A549 (cell line): ENCODE data around the gene FAHD1. TPM values are rescaled to one million over a fixed set of nuclear protein-coding genes. Genes with fewer than 3 reads are reported as not detected.

ENCODE experiments used
- ATAC-seq, 2 experiments: fragments of 200-7000 bp in 1 of 2; fragments of >200 bp in 1 of 2; cut with Nextera tagmentation in 1 of 2; cut with Tn5 transposase in 1 of 2; 3 replicates each; pipeline versions ENCODE4 v1.8.0 to v1.9.1; 2018 to 2020; ENCODE audit warnings: mild to moderate bottlenecking in 1 of 2, moderate library complexity in 1 of 2
- CTCF ChIA-PET: fragments of 300-600 bp; sonication (Branson Sonifier 250); formaldehyde crosslinking; extraction: SDS; loops from one replicate; lab custom pipeline; 2021; ENCODE audit warnings: antibody characterized with exemption, inconsistent platforms; lab: Yijun Ruan, JAX
- POLR2A ChIA-PET: fragments of 350-600 bp; formaldehyde crosslinking; extraction: SDS; loops from one replicate; lab custom pipeline; 2021; ENCODE audit warnings: antibody characterized with exemption, inconsistent platforms; lab: Yijun Ruan, JAX
- DNase-seq, 2 experiments: peaks; one replicate each; pipeline versions ENCODE4 v3.0.0 to v3.0.0-alpha.2; 2011 to 2016; ENCODE audit warnings: low read depth in 1 of 2, low spot score in 1 of 2
- FAIRE-seq: peaks from 2 replicates; lab custom pipeline; 2011; peaks lifted over from hg19 to GRCh38; lab: Jason Lieb, UNC
- H3K27ac ChIP-seq, 2 experiments: fragments of >200 bp; sonication (Bioruptor Twin); formaldehyde crosslinking; 3 replicates each; pipeline ENCODE4 v1.5.1; 2016 to 2017
- H3K4me1 ChIP-seq: fragments of >200 bp; sonication (Bioruptor Twin); formaldehyde crosslinking; 3 replicates; pipeline ENCODE4 v1.6.1; 2016
- H3K4me2 ChIP-seq: fragments of >200 bp; sonication (Bioruptor Twin); formaldehyde crosslinking; 3 replicates; pipeline ENCODE4 v1.6.1; 2016
- H3K4me3 ChIP-seq: fragments of >200 bp; sonication (Bioruptor Twin); formaldehyde crosslinking; 3 replicates; pipeline ENCODE4 v1.5.1; 2016
- H3K9me3 ChIP-seq: fragments of >200 bp; sonication (Bioruptor Twin); formaldehyde crosslinking; 3 replicates; pipeline ENCODE4 v1.6.1; 2016
- BCL3 ChIP-seq: fragments of >200 bp; sonication (Bioruptor Twin); formaldehyde crosslinking; IDR thresholded peaks from 3 replicates; pipeline ENCODE4 v1.6.1; 2016
- BHLHE40 ChIP-seq: IDR thresholded peaks from 2 replicates; pipeline ENCODE4 v1.6.1; 2012; ENCODE audit warnings: low read depth, low read length, inconsistent platforms
- CBX2 ChIP-seq: fragments of 200-600 bp; sonication (generic); IDR thresholded peaks from 2 replicates; pipeline ENCODE4 v1.6.1; 2016; ENCODE audit warnings: low read depth, mild to moderate bottlenecking, borderline replicate concordance
- CBX8 ChIP-seq: fragments of 200-600 bp; sonication (generic); IDR thresholded peaks from 2 replicates; pipeline ENCODE4 v1.6.1; 2016
- CEBPB ChIP-seq, 2 experiments: fragments of >200 bp in 1 of 2; sonication (Bioruptor Twin) in 1 of 2; formaldehyde crosslinking in 1 of 2; IDR thresholded peaks; 2 replicates each; pipeline ENCODE4 v1.6.1; 2012 to 2016
- CHD2 ChIP-seq: fragments of 150-350 bp; IDR thresholded peaks from 2 replicates; pipeline ENCODE4 v1.6.1; 2014; ENCODE audit warnings: low read length; ENCODE audit not compliant: partially characterized antibody
- CHD4 ChIP-seq: fragments of 200-600 bp; sonication (generic); IDR thresholded peaks from 2 replicates; pipeline ENCODE4 v1.6.1; 2016; ENCODE audit warnings: antibody characterized with exemption, mild to moderate bottlenecking, borderline replicate concordance
- CTCF ChIP-seq: fragments of >200 bp; sonication (Bioruptor Twin); formaldehyde crosslinking; IDR thresholded peaks from 3 replicates; pipeline ENCODE4 v1.5.1; 2016
- EHMT2 ChIP-seq: fragments of 200-600 bp; sonication (generic); IDR thresholded peaks from 2 replicates; pipeline ENCODE4 v1.6.1; 2016; ENCODE audit warnings: antibody characterized with exemption, low read depth, mild to moderate bottlenecking, moderate library complexity
- ESRRA ChIP-seq: fragments of 150-350 bp; IDR thresholded peaks from 2 replicates; pipeline ENCODE4 v1.6.1; 2014; ENCODE audit warnings: mild to moderate bottlenecking, low read length, borderline replicate concordance
- FOSB ChIP-seq: fragments of 250-450 bp; sonication (Bioruptor Pico); IDR thresholded peaks from 2 replicates; pipeline ENCODE4 v1.5.0; 2020; ENCODE audit warnings: mild to moderate bottlenecking, moderate library complexity
- FOSL2 ChIP-seq, 2 experiments: fragments of 450-650 bp in 1 of 2; fragments of >200 bp in 1 of 2; sonication (Bioruptor Twin) in 1 of 2; formaldehyde crosslinking; IDR thresholded peaks; 2 replicates each; pipeline versions ENCODE4 v1.5.0 to v1.6.1; 2016 to 2020; ENCODE audit warnings: mild to moderate bottlenecking in 1 of 2, moderate library complexity in 1 of 2
- GATA3 ChIP-seq: IDR thresholded peaks from 2 replicates; pipeline ENCODE4 v1.6.1; 2012; ENCODE audit warnings: borderline replicate concordance
- HDAC2 ChIP-seq: fragments of 200-600 bp; sonication (generic); IDR thresholded peaks from 2 replicates; pipeline ENCODE4 v1.6.1; 2016
- HEYL ChIP-seq: fragments of 250-450 bp; sonication (Bioruptor Pico); IDR thresholded peaks from 2 replicates; pipeline ENCODE4 v1.8.0; 2021; ENCODE audit warnings: mild to moderate bottlenecking, moderate library complexity
- HMGXB4 ChIP-seq: fragments of 250-450 bp; sonication (Bioruptor Pico); IDR thresholded peaks from 2 replicates; pipeline ENCODE4 v1.5.0; 2021; ENCODE audit warnings: mild to moderate bottlenecking, moderate library complexity, borderline replicate concordance
- HOXA7 ChIP-seq: fragments of 250-450 bp; sonication (Bioruptor Pico); IDR thresholded peaks from 2 replicates; pipeline ENCODE4 v1.5.0; 2020; ENCODE audit warnings: mild to moderate bottlenecking, moderate library complexity
- HOXB13 ChIP-seq: fragments of 250-450 bp; sonication (Bioruptor Pico); IDR thresholded peaks from 2 replicates; pipeline ENCODE4 v1.5.0; 2020; ENCODE audit warnings: low read depth, mild to moderate bottlenecking, moderate library complexity
- HOXB5 ChIP-seq: fragments of 250-450 bp; sonication (Bioruptor Pico); IDR thresholded peaks from 2 replicates; pipeline ENCODE4 v1.5.0; 2020; ENCODE audit warnings: mild to moderate bottlenecking, moderate library complexity
- JUNB ChIP-seq: fragments of >200 bp; sonication (Bioruptor Twin); formaldehyde crosslinking; IDR thresholded peaks from 2 replicates; pipeline ENCODE4 v1.6.1; 2016
- KDM1A ChIP-seq: fragments of 200-600 bp; sonication (generic); IDR thresholded peaks from 2 replicates; pipeline ENCODE4 v1.6.1; 2016; ENCODE audit warnings: low read depth, mild to moderate bottlenecking
- KDM5A ChIP-seq: fragments of 200-600 bp; sonication (generic); IDR thresholded peaks from 2 replicates; pipeline ENCODE4 v1.6.1; 2016; ENCODE audit warnings: antibody characterized with exemption, mild to moderate bottlenecking
- MAX ChIP-seq: IDR thresholded peaks from 2 replicates; pipeline ENCODE4 v1.6.1; 2012
- MAZ ChIP-seq: fragments of 150-350 bp; IDR thresholded peaks from 2 replicates; pipeline ENCODE4 v1.6.1; 2014; ENCODE audit warnings: antibody characterized with exemption, low read depth, low read length, borderline replicate concordance
- MYC ChIP-seq: IDR thresholded peaks from 2 replicates; pipeline ENCODE4 v1.6.1; 2012; ENCODE audit warnings: mild to moderate bottlenecking, inconsistent platforms, low read length, improper control_type of control experiment, borderline replicate concordance
- POLR2A ChIP-seq: IDR thresholded peaks from 2 replicates; pipeline ENCODE4 v1.6.1; 2012; ENCODE audit warnings: mild to moderate bottlenecking, low read length
- RAD21 ChIP-seq, 2 experiments: fragments of >200 bp in 1 of 2; sonication (Bioruptor Twin) in 1 of 2; formaldehyde crosslinking in 1 of 2; IDR thresholded peaks in 1 of 2; conservative IDR thresholded peaks in 1 of 2; 2 replicates in 1 of 2; 3 replicates in 1 of 2; pipeline ENCODE4 v1.6.1; 2012 to 2018; ENCODE audit warnings: inconsistent platforms in 1 of 2
- RFX5 ChIP-seq: fragments of 450-650 bp; IDR thresholded peaks from 2 replicates; pipeline ENCODE4 v1.7.1; 2014; ENCODE audit warnings: antibody characterized with exemption, mild to moderate bottlenecking, moderate library complexity
- RNF2 ChIP-seq: fragments of 200-600 bp; sonication (generic); IDR thresholded peaks from 2 replicates; pipeline ENCODE4 v1.6.1; 2016; ENCODE audit warnings: low read depth, mild to moderate bottlenecking, antibody characterized with exemption, moderate library complexity, borderline replicate concordance
- SMC3 ChIP-seq: fragments of >200 bp; sonication (Bioruptor Twin); formaldehyde crosslinking; IDR thresholded peaks from 3 replicates; pipeline ENCODE4 v1.6.1; 2018; ENCODE audit warnings: inconsistent platforms
- SREBF2 ChIP-seq: fragments of 450-650 bp; IDR thresholded peaks from 2 replicates; pipeline ENCODE4 v1.6.1; 2014; ENCODE audit warnings: mild to moderate bottlenecking, moderate library complexity
- TFCP2L1 ChIP-seq: fragments of 250-450 bp; sonication (Bioruptor Pico); IDR thresholded peaks from 2 replicates; pipeline ENCODE4 v1.5.0; 2021; ENCODE audit warnings: mild to moderate bottlenecking
- TP53 ChIP-seq: fragments of 250-450 bp; sonication (Bioruptor Pico); IDR thresholded peaks from 2 replicates; pipeline ENCODE4 v1.5.0; 2021; ENCODE audit warnings: mild to moderate bottlenecking, moderate library complexity
- ZC3H11A ChIP-seq: fragments of 450-650 bp; IDR thresholded peaks from 2 replicates; pipeline ENCODE4 v1.6.1; 2014; ENCODE audit warnings: antibody characterized with exemption, mild to moderate bottlenecking
- ZSCAN20 ChIP-seq: fragments of 250-450 bp; sonication (Bioruptor Pico); IDR thresholded peaks from 2 replicates; pipeline ENCODE4 v1.8.0; 2022; ENCODE audit warnings: mild to moderate bottlenecking, moderate library complexity
- WGBS: methylation state at CpG from one replicate; pipeline ENCODE4 v1.1.6; 2017; ENCODE audit errors: missing lambda C conversion rate; 5-methylcytosine and 5-hydroxymethylcytosine counted together
- polyA plus RNA-seq, 4 experiments: library from polyadenylated mRNA; depleted of rRNA in 3 of 4; stranded (reverse); fragments of >200 nt; fragmentation: RNase III in 1 of 4; extraction: RNeasy Plus Mini Kit Qiagen cat#74134 plus additional on column Dnase treatment in 1 of 4; gene quantifications; 2 replicates in 3 of 4; 3 replicates in 1 of 4; pipeline ENCODE4 v1.2.3, GENCODE V29; 2011 to 2017
- TF ChIP-seq, protein P1 (sequence below): fragments of 150-350 bp; IDR thresholded peaks from 2 replicates; pipeline ENCODE4 v1.6.1; 2014; ENCODE audit warnings: low read depth, mild to moderate bottlenecking, low read length

FAHD1 gene
- polyA plus RNA-seq, 2 of the 4 experiments (the other 2 are of a cell fraction) = 30.6 to 68.4 TPM

DNA sequence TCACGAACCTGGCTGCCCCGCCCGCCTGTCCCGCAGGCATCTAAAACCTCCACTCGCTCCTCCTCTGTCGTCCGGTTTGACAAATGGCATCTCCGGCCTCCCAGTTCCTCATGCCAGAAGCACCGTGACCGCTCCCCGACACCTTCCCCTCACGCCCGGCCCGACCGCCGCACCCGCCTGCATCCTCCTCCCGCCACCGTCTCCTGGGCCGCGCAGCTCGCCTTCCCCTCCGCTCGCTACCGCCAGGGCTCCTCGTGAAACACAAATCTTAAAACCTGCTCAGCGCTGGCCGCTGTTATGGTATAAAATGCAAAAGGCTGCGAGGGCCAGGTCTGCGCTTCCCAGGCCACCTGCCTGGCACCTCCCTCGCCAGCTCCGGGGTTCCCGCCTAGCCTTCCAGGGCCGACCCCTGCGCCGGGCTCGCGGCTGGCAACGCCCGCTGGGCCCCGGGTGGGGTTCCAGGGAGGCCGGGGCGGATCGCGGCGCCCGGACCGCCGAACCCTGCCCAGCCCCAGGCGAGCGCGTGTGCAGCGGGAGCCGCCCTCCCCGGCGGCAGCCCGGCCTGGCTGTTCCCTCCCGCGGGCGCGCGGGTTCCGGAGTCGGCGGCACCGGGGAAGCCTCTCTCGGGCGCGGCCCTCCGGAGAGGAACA is 45.1 kb upstream of the FAHD1 start:
- DNase-seq (peak in 1 of 2 experiments; percentile 35), ATAC-seq (peak in 1 of 2 experiments; percentile 20; a peak in 4 of 6 replicates), FAIRE-seq (no peak)
- Histone ChIP-seq H3K4me3 (peak overlapping the region; percentile 74), H3K27ac (peak overlapping the region; percentile 65 to 90), H3K4me1 (peaks cover 22% of the 10 kb centered on the region; the same call in 2 of the 3 replicates), H3K9me3 (no peaks in the 10 kb centered on the region), H3K4me2 (peak overlapping the region; percentile 83)
- ChIA-PET POLR2A (interaction anchor here (0.9 to 2.0 kb wide), 13 partner anchors 10 to 403 kb away, joined by 3 to 46 read pairs (median 6); partner anchors contain the start of genes CRAMP1, EME2, FAHD1 and HAGH), CTCF (interaction anchor here (0.7 to 2.9 kb wide), 7 partner anchors 10 to 147 kb away, joined by 3 to 15 read pairs (median 4); partner anchors contain the start of genes EME2, FAHD1, HAGH and MAPK8IP3)
- 5% methylated on average over 43 of the region's 70 CpGs for WGBS
- TF ChIP-seq HDAC2 = no peak
- TF ChIP-seq HEYL (CRISPR knock-in tag) = no peak
- no peak for TF ChIP-seq TFCP2L1 (CRISPR knock-in tag)
- TF ChIP-seq FOSB (CRISPR knock-in tag) = no peak
- no peak for TF ChIP-seq SMC3
- TF ChIP-seq EHMT2 = no peak
- TF ChIP-seq FOSL2 (IDR thresholded peaks at IDR 0.05) = no peak
- TF ChIP-seq FOSL2 (CRISPR knock-in tag; IDR thresholded peaks at IDR 0.05) = no peak
- no peak for TF ChIP-seq MYC
- no peak for TF ChIP-seq BHLHE40
- TF ChIP-seq MAX = 0 out of 2 replicates have a peak, but pooled peaks have one; percentile 10
- TF ChIP-seq JUNB = no peak
- 0 out of 3 replicates have a peak, but pooled peaks have one; percentile 34 for TF ChIP-seq BCL3
- TF ChIP-seq HOXB13 = no peak
- no peak for TF ChIP-seq SREBF2
- peak; percentile 70; the same call in 1 of the 2 replicates for TF ChIP-seq TP53
- TF ChIP-seq POLR2A = peak; percentile 23; the same call in 1 of the 2 replicates
- TF ChIP-seq ESRRA = no peak
- no peak for TF ChIP-seq RAD21 (conservative IDR thresholded peaks at IDR 0.05 in 1 of 2, IDR thresholded peaks at IDR 0.05 in 1 of 2)
- TF ChIP-seq GATA3 = no peak
- no peak for TF ChIP-seq ZC3H11A
- no peak for TF ChIP-seq KDM1A
- TF ChIP-seq CHD2 = no peak
- TF ChIP-seq HMGXB4 = no peak
- no peak for TF ChIP-seq ZSCAN20 (CRISPR knock-in tag)
- TF ChIP-seq, protein P1, sequence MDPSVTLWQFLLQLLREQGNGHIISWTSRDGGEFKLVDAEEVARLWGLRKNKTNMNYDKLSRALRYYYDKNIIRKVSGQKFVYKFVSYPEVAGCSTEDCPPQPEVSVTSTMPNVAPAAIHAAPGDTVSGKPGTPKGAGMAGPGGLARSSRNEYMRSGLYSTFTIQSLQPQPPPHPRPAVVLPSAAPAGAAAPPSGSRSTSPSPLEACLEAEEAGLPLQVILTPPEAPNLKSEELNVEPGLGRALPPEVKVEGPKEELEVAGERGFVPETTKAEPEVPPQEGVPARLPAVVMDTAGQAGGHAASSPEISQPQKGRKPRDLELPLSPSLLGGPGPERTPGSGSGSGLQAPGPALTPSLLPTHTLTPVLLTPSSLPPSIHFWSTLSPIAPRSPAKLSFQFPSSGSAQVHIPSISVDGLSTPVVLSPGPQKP = no peak
- TF ChIP-seq CBX2 = no peak
- no peak for TF ChIP-seq HOXA7
- TF ChIP-seq KDM5A = 0 out of 2 replicates have a peak, but pooled peaks have one; percentile 41
- TF ChIP-seq CEBPB (IDR thresholded peaks at IDR 0.05) = no peak
- no peak for TF ChIP-seq CHD4
- no peak for TF ChIP-seq RFX5
- TF ChIP-seq MAZ = no peak
- TF ChIP-seq HOXB5 (CRISPR knock-in tag) = no peak
- TF ChIP-seq CBX8 = no peak
- no peak for TF ChIP-seq RNF2
- TF ChIP-seq CTCF = no peak
